CD4-positive, alpha-beta T cell treated with Interferon gamma for 1 hour (primary cell): ENCODE measurements around the gene ZZZ3.
"Not testable (repeated sequence)": the region's sequence is repeated elsewhere in the genome, so short reads cannot be mapped to it uniquely, and the experiment has no call there.

Experiments used
- DNase-seq: peaks from one replicate; pipeline ENCODE4 v3.0.0-alpha.2; 2020

The ZZZ3 gene

GRCh38 chr1:77682460-77683159 is at the start of gene ZZZ3:
Gene ZZZ3, minus strand, starts transcription at chr1:77682658. Its CDS starts 49,304 bp downstream, at chr1:77633354.
- peak; percentile 94 for DNase-seq

- no peak for DNase-seq
Observed at GRCh38 chr1:77732090-77732489, 49.6 kb upstream of the ZZZ3 start.

GRCh38 chr1:77725706-77726105 is 43.2 kb upstream of the ZZZ3 start:
- DNase-seq = no peak

GRCh38 chr1:77718181-77718580 is 35.7 kb upstream of the ZZZ3 start:
- no peak for DNase-seq

GRCh38 chr1:77716065-77716464 is 33.6 kb upstream of the ZZZ3 start:
- DNase-seq = no peak

GRCh38 chr1:77709727-77710126 is 27.3 kb upstream of the ZZZ3 start:
- DNase-seq = no peak

GRCh38 chr1:77706321-77706720 is 23.9 kb upstream of the ZZZ3 start:
- DNase-seq = no peak

- no peak for DNase-seq
Observed at GRCh38 chr1:77704736-77705135, 22.3 kb upstream of the ZZZ3 start.

GRCh38 chr1:77699673-77700072 is 17.2 kb upstream of the ZZZ3 start:
- DNase-seq = not testable (repeated sequence)

GRCh38 chr1:77697441-77697840 is 15.0 kb upstream of the ZZZ3 start:
- DNase-seq = no peak

GRCh38 chr1:77688939-77689338 is 6.5 kb upstream of the ZZZ3 start:
- DNase-seq = no peak

GRCh38 chr1:77687519-77687906 is 5.1 kb upstream of the ZZZ3 start:
- DNase-seq = peak; percentile 7

- no peak for DNase-seq
Observed at GRCh38 chr1:77686796-77687518, 4.5 kb upstream of the ZZZ3 start.

GRCh38 chr1:77683160-77684148 is 996 bp upstream of the ZZZ3 start:
- DNase-seq = peak; percentile 93

- no peak for DNase-seq
Observed at GRCh38 chr1:77680173-77680572, 2.3 kb downstream of the ZZZ3 start.

- DNase-seq = no peak
Observed at GRCh38 chr1:77678660-77679610, 3.5 kb downstream of the ZZZ3 start.

- DNase-seq = not testable (repeated sequence)
Observed at GRCh38 chr1:77674807-77675206, 7.7 kb downstream of the ZZZ3 start.

- DNase-seq = no peak
Observed at GRCh38 chr1:77673716-77674355, 8.6 kb downstream of the ZZZ3 start.

- no peak for DNase-seq
Observed at GRCh38 chr1:77673030-77673429, 9.4 kb downstream of the ZZZ3 start.

- DNase-seq = no peak
Observed at GRCh38 chr1:77672374-77672773, 10.1 kb downstream of the ZZZ3 start.

- no peak for DNase-seq
Observed at GRCh38 chr1:77671836-77672235, 10.6 kb downstream of the ZZZ3 start.

- no peak for DNase-seq
Observed at GRCh38 chr1:77670330-77670729, 12.1 kb downstream of the ZZZ3 start.
